ENCODE measurements around the gene FLNA. TPM values are rescaled to one million over a fixed set of nuclear protein-coding genes. Genes with fewer than 3 reads are reported as not detected.
A peak's percentile ranks its signal among the peaks of the same experiment; 100 is the strongest.

The FLNA gene
- total and polyA plus RNA-seq, 2 of the 13 experiments (the other 11 are each of a cell fraction or from before 2014, with no cell fraction given): 83.4 to 174 TPM

DNA sequence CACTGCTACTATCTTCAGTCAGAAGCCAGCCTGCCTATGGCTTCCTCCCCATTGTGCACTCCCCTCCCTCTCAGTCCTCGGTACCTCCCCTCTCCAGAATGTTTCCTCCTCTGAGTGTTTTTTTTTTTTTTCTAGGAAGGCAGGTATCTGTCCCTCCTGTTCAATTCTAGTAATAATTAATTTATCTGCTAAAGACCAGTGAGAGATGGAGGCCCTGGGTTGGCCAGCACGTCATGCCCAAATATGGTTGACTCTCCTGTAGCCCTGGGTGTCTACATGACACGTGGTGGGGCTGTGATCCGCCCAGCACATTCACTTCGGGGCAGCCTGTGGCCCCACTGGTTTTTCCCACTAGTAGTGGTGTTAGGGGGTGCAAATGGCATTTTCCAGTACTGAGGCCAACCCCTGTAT lies 1.8 kb downstream of the FLNA start:
- Histone ChIP-seq H3K4me2 (ENCODE audit: low read depth, low read length) (no peak overlapping the region), H3K9me3 (ENCODE audit: low read length) (no peaks in the 10 kb centered on the region), H3K4me3 (replicated peaks in 1 of 3; ENCODE audit: insufficient read depth in 1 of 3, low read depth in 2 of 3, low read length in 3 of 3) (no peak overlapping the region; a peak in 1 of 6 replicates), H3K4me1 (ENCODE audit: insufficient read depth, low read length) (peaks cover 49% of the 10 kb centered on the region), H2AFZ (ENCODE audit: low read length) (no peak overlapping the region), H3K27ac (ENCODE audit: extremely low read length, insufficient read depth, low read length) (no peak overlapping the region), H3K36me3 (replicated peaks in 1 of 2; ENCODE audit: control insufficient read depth in 1 of 2, insufficient read depth in 2 of 2, low read length in 2 of 2) (no peaks in the 10 kb centered on the region; a peak in 1 of 5 replicates), H3K27me3 (ENCODE audit: control insufficient read depth in 1 of 2, insufficient read depth in 2 of 2, low read length in 2 of 2) (no peaks in the 10 kb centered on the region), H4K20me1 (ENCODE audit: insufficient read depth, low read length) (peaks cover 7% of the 10 kb centered on the region; the same call in 1 of the 2 replicates), H3K79me2 (ENCODE audit: insufficient read depth, low read length) (peaks cover 22% of the 10 kb centered on the region), H3K9ac (ENCODE audit: insufficient read depth, low read depth, low read length) (no peak overlapping the region)
- POLR2A ChIA-PET: interaction anchor here (0.8 to 2.7 kb wide), 8 partner anchors 9 to 169 kb away, joined by 3 to 16 read pairs (median 4); partner anchors contain the start of genes FAM3A, RPL10 and SLC10A3
- ATAC-seq: no peak
- in situ Hi-C loops (cut with HindIII; ENCODE audit: extremely low pct_ligation_motif_present, low pct_unique_long_range_greater_than_20kb) (no loop called here), intact Hi-C loops (cut with micrococcal nuclease; ENCODE audit: unreplicated experiment) (loop anchor here (1.0 kb wide), 1 partner anchor 163 kb away; no protein-coding TSS in a partner anchor)
- no peak for FAIRE-seq
- peak; percentile 27 for DNase-seq (ENCODE audit: low spot score)
- no TSS peak for BruUV-seq (replicated peaks)
- TF ChIP-seq SMAD1 (CRISPR knock-in tag; IDR thresholded peaks at IDR 0.05; ENCODE audit: borderline replicate concordance, low read depth) (no peak), SRF (IDR thresholded peaks at IDR 0.05; ENCODE audit: low read depth, low read length) (peak; percentile 80)
- CTCF ChIA-PET (ENCODE audit: low intra/inter-chr PET ratio, low total read pairs): interaction anchor here (3.0 kb wide), 1 partner anchor 163 kb away, joined by 55 read pairs; no protein-coding TSS in a partner anchor
- 39% methylated on average over 2 of the region's 5 CpGs for WGBS (ENCODE audit: low lambda C conversion rate)

DNA sequence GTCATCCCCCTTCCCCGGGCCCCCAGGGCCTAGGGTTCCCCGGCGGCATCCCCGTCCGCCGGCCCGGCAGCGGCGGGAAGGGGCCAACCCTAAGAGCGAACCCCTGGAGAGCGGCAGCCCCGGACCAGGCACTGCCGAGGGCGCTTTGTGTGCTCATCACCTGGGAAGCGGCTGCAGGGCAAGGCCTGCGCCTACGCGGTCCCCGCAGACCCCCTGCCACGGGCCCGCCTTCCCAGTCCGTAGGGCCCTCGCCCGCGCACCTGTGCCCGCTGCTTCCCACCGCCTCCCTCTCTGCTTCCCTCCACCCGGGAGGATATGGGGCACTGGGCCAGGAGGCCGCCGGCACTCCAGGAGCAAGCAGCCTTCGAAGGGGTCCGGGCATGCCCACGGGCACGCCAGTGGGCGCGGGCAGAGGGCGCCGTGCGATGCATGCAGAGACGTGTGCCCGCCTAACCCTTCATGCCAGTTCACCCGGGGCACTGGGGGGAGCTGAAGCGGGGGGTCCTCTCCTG lies 2.6 kb downstream of the FLNA start:
- in situ Hi-C loops (cut with HindIII; ENCODE audit: extremely low pct_ligation_motif_present, low pct_unique_long_range_greater_than_20kb): no loop called here
- H3K9ac ChIP-seq (ENCODE audit: insufficient read depth, low read depth, low read length): no peak overlapping the region
- CTCF ChIA-PET (ENCODE audit: low intra/inter-chr PET ratio, low total read pairs): interaction anchor here (3.0 kb wide), 1 partner anchor 163 kb away, joined by 55 read pairs; no protein-coding TSS in a partner anchor

More for the DNA sequence above, 2.6 kb downstream of the FLNA start:
- Histone ChIP-seq H3K4me3 (replicated peaks in 1 of 3; ENCODE audit: insufficient read depth in 1 of 3, low read depth in 2 of 3, low read length in 3 of 3) (peak overlapping the region in 2 of 3 experiments; percentile 51 to 54; a peak in 3 of 6 replicates), H4K20me1 (ENCODE audit: insufficient read depth, low read length) (peaks cover 7% of the 10 kb centered on the region; the same call in 1 of the 2 replicates), H2AFZ (ENCODE audit: low read length) (no peak overlapping the region), H3K36me3 (replicated peaks in 1 of 2; ENCODE audit: control insufficient read depth in 1 of 2, insufficient read depth in 2 of 2, low read length in 2 of 2) (peaks cover 3 to 4% of the 10 kb centered on the region in 2 experiments; a peak in 3 of 5 replicates), H3K27ac (ENCODE audit: extremely low read length, insufficient read depth, low read length) (no peak overlapping the region), H3K4me2 (ENCODE audit: low read depth, low read length) (peak overlapping the region; percentile 49), H3K4me1 (ENCODE audit: insufficient read depth, low read length) (peaks cover 42% of the 10 kb centered on the region), H3K79me2 (ENCODE audit: insufficient read depth, low read length) (peaks cover 22% of the 10 kb centered on the region), H3K9me3 (ENCODE audit: low read length) (no peaks in the 10 kb centered on the region), H3K27me3 (ENCODE audit: control insufficient read depth in 1 of 2, insufficient read depth in 2 of 2, low read length in 2 of 2) (no peaks in the 10 kb centered on the region)
- intact Hi-C loops (cut with micrococcal nuclease; ENCODE audit: unreplicated experiment): no loop called here
- peak; percentile 78; the same call in 1 of the 2 replicates for TF ChIP-seq HNRNPL (IDR thresholded peaks at IDR 0.05; ENCODE audit: low read depth, low read length)
- no peak for TF ChIP-seq SMYD3 (CRISPR knock-in tag; IDR thresholded peaks at IDR 0.05)
- FAIRE-seq (no peak), DNase-seq (ENCODE audit: low spot score) (no peak), ATAC-seq (no peak)
- BruUV-seq (replicated peaks): no TSS peak
- POLR2A ChIA-PET: no interaction called here
- WGBS (ENCODE audit: low lambda C conversion rate): 72% methylated on average over 14 of the region's 43 CpGs

All from HepG2 (cell line).